ENCODE measurements around the gene TRMT61A.

Gene TRMT61A

GRCh38 chr14:103548463-103549351 is 19.7 kb downstream of the TRMT61A start:
- DNase-seq = no peak

DNA sequence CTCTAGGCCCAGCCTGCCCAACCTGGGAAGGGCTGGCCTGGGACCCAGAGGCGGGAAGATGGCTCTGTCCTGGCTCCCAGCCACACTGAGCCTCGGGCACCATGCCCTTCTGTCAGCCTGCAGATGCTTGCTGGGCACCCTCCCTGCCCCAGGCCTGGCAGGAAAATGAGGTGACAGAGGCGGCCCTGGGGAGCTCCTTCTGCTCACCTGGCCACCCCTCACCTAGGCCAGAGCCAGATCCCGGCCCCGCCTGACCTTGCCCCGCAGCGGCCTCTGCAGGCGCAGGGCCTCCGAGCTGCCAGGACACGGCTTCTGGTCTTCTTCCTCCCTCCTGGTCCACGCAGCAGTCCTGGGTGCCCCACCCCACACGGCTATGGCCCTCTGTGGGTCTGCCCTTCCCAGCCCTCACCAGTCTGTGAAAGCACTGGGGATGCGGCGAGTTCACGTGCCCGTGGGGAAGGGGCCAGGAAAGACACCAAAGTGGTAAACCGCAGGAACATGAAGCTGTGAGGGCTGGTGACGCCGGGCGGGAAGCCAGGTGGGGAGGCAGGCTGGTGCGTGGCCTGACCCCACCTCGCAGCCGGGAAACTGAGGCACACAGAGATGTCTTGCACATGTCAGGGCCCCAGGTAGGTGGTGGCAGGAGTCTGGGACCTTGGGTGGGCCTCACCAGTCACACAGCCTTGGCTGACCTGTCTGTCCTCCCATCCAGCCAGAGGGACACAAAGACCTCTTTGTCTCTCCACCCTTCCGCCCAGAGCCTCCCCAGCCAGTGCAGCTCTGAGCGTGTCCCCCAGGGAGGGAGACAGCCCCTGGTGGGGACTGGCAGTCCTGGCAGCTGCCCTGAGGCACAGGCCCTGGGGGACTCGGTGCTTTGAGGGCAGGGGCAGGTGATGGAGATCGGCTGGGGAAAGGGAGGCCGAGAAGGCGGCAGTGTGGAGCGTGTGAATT is 20.6 kb downstream of the TRMT61A start:
- no peak for DNase-seq

DNA sequence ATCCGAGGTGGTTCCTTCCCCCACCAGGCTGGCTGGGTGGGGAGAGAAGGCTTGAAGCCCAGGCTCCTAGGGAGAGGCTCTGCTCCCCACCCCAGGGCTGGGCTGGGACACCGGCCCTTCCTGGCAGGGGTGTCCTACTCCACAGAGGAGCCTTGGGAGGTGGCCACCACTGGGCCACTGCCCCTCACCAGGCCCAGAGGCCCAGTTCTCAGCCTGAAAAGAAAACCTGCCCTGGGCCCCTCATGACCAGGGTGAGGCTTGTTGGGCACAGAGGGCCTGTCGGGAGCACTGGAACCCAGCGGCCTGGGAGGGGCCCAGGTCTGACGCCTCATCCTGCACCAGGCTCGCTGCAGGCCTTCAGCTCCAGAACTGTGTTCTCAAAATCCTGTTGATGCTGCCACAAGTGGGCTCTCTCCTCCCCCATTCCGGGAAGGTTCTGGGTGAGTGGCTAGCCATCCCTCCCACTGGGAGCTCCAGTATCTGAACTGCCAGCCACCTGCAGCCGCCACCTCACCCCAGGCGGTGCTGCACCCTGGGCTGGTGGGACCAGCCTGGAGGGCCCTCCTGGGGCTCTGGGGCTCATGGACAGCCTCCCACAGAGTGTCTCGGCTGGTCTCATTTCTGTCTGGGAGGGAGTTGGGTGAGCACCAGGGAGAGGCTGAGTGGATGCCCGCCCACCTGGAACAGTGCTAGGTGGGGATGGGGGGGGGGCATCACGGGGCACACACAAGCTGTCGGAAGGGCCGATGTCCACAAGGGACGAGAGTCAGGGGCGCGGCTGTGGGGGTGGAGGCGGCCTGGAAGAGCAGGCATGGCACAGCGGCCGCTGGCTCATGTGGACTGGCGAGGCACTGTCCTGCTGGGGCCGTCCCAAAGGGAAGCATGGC is 21.7 kb downstream of the TRMT61A start:
- no peak for DNase-seq

DNA sequence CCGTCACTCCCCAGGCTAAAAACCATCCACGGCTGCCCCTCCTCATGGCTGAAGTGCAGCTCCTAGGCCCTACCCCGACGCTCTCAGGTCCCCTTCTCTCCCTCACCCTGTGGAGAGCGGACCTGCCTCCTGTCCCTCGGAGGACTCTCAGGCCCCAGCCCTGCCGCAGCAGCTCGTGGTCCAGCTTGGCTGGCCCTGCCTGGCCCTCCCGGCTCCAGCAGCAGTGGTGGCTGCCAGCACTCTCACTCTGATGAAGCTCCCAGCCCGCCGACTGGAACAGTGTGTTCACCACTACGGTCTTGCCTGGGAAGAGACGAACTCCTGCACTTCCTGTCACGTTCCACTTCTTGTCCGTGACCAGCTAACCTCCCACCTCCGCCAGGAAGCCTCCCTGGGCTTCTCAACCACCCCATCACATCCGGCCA is 22.4 kb downstream of the TRMT61A start:
- no peak for DNase-seq

DNA sequence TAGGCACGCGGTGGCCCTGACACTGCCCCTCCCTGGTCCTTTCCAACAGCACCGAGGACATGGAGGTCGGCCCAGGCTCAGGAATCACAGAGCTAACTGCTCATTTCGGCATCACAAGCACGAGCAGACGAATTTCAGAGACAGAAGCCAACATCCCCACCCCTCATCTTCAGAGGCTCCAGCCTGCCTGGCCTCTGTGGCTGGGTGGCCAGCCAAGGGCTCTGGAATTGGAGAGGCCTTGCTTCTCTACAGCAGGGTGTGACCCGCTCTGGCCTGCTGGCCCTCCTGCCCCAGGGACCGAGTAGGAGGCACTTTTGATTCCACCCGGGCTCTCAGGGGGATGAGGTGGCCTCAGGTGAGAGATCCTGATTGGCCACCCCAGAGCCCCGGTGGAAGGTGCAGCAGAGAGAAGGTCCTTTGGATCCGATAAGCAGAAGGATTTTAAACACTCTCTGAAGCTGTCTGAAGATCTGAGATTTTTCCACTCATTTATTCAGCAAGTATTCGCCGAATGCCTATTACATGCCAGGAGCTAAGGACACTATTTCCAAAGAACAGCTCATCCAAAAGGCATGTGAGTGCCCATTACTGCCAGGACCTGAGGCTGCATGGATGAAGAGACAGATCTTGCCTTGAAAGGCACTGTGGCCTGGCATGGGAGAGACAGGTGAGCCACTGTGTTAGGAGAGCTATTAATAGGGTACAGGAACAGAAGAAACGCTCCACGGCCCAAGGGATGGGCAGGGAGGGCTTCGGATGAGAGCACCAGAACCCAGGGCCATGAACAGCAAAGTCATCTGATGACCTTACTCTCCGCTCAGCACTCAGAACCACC is 23.2 kb downstream of the TRMT61A start:
- DNase-seq = no peak

GRCh38 chr14:103552846-103553210 is 23.8 kb downstream of the TRMT61A start:
- no peak for DNase-seq

DNA sequence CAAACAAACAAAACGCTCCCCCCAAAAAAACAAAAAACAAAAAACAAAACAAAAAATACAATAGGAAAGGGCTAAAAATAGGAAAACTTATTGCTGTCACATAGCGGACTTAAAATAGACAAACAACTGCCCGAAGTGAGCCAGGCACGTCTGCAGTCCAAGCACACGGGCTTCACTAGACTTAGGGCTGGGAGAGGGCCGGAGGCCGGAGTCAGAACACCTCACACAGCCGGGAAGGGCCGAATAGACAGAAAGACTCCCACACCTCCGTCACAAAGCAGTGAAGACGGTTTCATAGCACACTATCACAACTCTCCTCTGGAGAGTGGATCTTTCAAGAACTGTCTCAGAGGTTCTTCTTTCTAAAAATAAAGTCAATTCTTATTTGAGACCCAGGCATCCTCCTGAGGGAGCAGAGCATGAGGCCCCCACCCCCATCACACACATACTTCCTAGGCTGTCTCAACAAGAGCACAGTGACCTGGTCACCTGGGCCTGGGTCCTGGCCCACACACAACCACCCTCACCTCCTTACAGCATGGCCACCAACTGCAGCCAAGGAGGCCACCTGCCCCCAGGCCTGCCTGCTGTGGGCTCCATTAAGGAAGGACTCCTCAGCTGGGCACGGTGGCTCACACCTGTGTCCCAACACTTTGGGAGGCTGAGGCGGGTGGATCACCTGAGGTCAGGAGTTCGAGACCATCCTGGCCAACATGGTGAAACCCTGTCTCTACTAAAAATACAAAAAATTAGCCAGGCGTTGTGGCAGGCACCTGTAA is 26.8 kb downstream of the TRMT61A start:
- no peak for DNase-seq

DNA sequence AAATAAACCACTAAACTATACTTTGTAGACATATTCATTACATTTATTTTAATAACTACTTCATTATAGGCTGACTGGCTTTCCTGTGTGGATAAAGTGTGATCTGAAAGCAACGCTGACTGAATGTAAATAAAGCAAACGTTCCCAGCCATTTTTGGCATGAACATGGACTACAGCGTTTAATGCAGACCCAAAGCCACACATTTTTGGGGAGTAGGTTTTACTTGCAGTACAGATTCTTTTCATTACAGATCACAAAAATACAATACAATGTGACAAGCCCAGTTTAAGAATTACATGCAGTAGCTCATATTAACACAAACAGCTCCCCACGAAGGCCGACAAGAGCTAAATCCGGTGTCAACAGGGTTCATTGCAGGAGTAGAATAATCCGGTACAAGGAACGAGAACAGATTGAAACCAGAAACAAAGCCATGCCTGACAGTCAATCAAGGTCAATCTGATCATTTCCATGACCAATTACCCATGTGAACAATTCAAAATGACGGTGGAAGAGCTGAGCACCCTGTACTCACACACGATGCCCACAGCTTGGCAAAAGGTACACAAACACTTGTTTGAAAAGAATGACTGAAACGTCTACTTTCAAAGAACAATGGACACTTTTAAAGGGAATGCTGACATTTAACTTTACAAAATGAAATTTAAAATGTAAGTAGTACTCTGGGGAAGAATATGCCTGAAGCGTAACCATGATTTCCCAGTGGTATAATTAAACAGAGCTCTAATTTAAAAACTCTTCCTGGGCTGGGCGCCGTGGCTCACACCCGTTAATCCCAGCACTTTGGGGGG is 28.2 kb downstream of the TRMT61A start:
- DNase-seq = no peak

GRCh38 chr14:103558071-103558882 is 29.3 kb downstream of the TRMT61A start:
- no peak for DNase-seq

DNA sequence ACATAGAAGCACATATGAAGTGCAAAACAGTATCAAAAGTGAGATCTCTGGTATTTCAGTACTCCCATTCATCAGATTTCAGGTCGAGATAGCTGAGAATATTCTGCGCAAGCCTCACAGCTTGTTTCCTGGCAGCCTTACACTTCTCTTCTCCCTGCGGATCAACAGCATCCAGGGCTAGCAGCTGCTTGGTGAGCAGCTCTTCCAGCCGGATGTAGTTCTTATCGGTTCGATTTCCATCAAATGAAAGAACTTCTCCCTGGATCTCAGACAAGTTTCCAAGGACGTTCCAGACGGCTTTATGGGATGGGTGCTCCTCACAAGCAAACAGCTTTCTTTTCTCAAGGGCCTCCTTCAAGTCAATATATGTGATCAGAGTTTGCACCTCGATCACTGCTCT is 30.8 kb downstream of the TRMT61A start:
- no peak for DNase-seq

DNA sequence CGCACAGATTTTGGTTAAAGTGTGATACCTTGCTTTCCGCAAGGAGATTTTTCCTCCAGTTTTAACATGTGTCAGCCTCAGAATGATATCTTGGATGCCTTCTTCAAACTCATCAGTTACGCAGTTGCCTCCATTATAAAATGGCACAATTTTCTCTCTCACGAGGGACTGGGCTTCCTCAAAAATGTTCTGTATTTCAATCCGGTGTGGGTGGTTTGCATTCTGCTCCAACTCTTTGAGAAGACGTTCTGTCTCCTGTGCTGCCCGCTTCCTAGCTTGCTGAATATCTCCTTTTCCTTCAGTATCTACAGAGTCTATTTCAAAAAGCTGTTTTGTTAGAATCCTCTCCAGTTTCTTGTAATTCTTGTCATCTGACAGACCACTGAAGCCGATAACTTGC is 31.7 kb downstream of the TRMT61A start:
- DNase-seq = no peak

DNA sequence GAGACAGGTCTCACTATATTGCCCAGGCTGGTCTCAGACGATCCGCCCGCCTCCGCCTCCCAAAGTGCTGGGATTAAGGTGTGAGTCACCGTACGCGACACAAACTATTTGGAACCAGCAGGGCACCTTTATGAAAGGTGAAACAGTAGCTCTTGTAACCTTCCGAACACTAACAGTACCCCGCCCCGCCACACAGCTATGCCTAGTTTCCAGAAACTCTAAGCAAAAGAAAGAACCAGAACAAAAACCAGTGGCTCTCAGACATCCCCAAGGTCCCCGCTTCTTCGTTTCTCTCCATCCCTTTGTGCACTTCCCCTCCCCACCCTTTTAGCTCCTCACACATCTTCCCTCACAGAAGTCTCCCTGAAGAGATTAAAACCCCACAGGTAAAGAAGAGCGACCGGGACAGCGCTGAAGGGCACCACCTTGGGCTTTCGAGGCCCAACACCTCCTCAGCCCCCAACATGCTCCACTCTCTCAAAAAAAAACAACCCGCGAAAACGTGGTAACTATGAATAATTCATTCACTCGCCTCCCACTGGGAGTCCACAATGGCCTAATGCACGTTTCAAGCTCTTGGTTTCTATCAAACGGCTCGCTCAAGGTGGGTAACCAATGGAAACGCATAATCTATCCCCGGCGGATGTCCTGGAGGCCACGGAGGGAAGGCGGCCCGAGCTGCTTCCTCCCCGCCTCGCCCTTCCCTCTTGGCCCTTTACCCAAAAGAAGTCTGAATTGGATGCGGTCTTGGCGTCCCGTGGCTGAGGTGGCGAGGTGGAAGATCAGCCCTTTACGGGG is 32.6 kb downstream of the TRMT61A start:
- peak; percentile 41 for DNase-seq

GRCh38 chr14:103562179-103562428 is 33.1 kb downstream of the TRMT61A start:
- DNase-seq = no peak

DNA sequence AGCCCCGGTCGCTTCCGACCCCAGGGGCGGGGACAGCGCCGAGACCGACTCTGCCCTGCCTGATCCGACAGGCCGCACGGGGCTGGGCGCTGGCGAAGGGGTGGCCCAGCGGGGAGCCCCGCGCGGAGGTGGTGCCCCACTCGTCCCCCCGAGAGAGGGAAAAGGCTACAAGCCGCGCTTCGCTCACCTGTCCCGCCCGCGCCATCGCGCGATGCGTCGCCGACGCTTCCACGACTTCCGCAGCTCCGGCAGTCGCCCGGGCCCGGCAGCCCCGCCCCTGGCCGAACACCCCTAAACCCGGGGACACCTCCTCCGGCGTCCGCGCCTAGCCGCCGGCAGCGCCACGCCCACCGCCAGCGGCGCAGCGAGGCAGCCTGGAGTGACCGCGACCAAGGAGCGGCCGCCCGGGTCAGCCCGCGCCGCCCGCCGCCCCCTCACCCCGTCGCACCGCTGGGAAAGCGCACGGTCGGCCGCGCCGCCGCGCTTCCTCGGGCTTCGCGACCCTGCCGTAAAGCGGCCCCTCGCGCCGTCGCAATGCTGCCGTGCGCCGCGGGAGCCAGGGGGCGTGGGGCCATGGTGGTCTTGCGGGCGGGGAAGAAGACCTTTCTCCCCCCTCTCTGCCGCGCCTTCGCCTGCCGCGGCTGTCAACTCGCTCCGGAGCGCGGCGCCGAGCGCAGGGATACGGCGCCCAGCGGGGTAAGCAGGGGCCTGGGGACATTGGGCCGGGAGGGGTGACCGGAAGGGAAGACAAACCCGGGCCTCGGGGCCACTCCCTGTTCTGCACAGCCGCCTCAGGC is 33.6 kb downstream of the TRMT61A start, which contains the start of the genes BAG5 and COA8:
Gene BAG5 (minus strand): TSS at position 229 of the 797 bp plus-strand sequence. CDS start 1,493 bp downstream, outside the sequence.
Gene COA8 (plus strand): TSS at position 532 of the 797 bp plus-strand sequence. CDS start 42 bp downstream, at position 574.
- DNase-seq = peak; percentile 85

- no peak for DNase-seq
These were observed 34.2 kb downstream of the TRMT61A start for GRCh38 chr14:103563226-103563620.

GRCh38 chr14:103563844-103564505 is 35.0 kb downstream of the TRMT61A start:
- no peak for DNase-seq

- no peak for DNase-seq
These were observed 40.0 kb downstream of the TRMT61A start for GRCh38 chr14:103568952-103569351.
